Measurements from ENCODE around the gene KIAA0825. TPM values are rescaled to one million over a fixed set of nuclear protein-coding genes. Genes with fewer than 3 reads are reported as not detected.

KIAA0825 gene
- total RNA-seq, 5 donors from 2014 or later (not counting 1 experiment from before 2014, with no cell fraction given), result 1.4 to 4.0 (median 1.6) TPM

GRCh38 chr5:94461131-94461530, 157.3 kb downstream of the KIAA0825 start:
- H3K27ac ChIP-seq (ENCODE audit: low read length), result no peak overlapping the region
- no peak overlapping the region for H3K4me3 Mint-ChIP-seq
- H3K9me3 ChIP-seq, result no peaks in the 10 kb centered on the region
- no peaks in the 10 kb centered on the region for H3K4me1 Mint-ChIP-seq
- ChIA-PET POLR2A (interaction anchor here in 1 of 2 donors (0.6 kb wide), 1 partner anchor 518 kb away, joined by 3 read pairs; no protein-coding TSS in a partner anchor), CTCF (no interaction called here)
- peaks cover 3% of the 10 kb centered on the region for H3K36me3 Mint-ChIP-seq
- ATAC-seq (replicated peaks in 1 of 4), result no peak
- no peak overlapping the region for H3K4me3 ChIP-seq (ENCODE audit: control insufficient read depth in 1 of 2, extremely low read depth in 1 of 2, low read length in 1 of 2)
- WGBS (ENCODE audit: insufficient coverage), result no CpG with 5 or more reads among the region's 4 CpGs
- no peaks in the 10 kb centered on the region for H3K27me3 ChIP-seq (replicated peaks in 1 of 2; ENCODE audit: control insufficient read depth in 2 of 2, extremely low read depth in 1 of 2, insufficient read depth in 2 of 2, low read length in 1 of 2)
- H3K36me3 ChIP-seq (ENCODE audit: control insufficient read depth in 2 of 2, extremely low read depth in 1 of 2, insufficient read depth in 1 of 2, low read length in 1 of 2), result no peaks in the 10 kb centered on the region
- H3K4me1 ChIP-seq (ENCODE audit: control insufficient read depth in 1 of 2, extremely low read depth in 1 of 2, insufficient read depth in 2 of 2, low read length in 2 of 2), result no peaks in the 10 kb centered on the region
- no peaks in the 10 kb centered on the region for H3K9me3 Mint-ChIP-seq
- H3K27ac Mint-ChIP-seq, result no peak overlapping the region
- no peak for DNase-seq
- H3K27me3 Mint-ChIP-seq, result no peaks in the 10 kb centered on the region

GRCh38 chr5:94459915-94460314, 158.5 kb downstream of the KIAA0825 start:
- no peaks in the 10 kb centered on the region for H3K9me3 Mint-ChIP-seq
- ChIA-PET CTCF (no interaction called here), POLR2A (no interaction called here)
- ATAC-seq (replicated peaks in 1 of 4), result no peak
- H3K9me3 ChIP-seq, result no peaks in the 10 kb centered on the region
- H3K4me1 Mint-ChIP-seq, result no peaks in the 10 kb centered on the region
- H3K36me3 Mint-ChIP-seq, result no peaks in the 10 kb centered on the region
- no peaks in the 10 kb centered on the region for H3K36me3 ChIP-seq (ENCODE audit: control insufficient read depth in 2 of 2, extremely low read depth in 1 of 2, insufficient read depth in 1 of 2, low read length in 1 of 2)
- H3K4me1 ChIP-seq (ENCODE audit: control insufficient read depth in 1 of 2, extremely low read depth in 1 of 2, insufficient read depth in 2 of 2, low read length in 2 of 2), result no peaks in the 10 kb centered on the region
- DNase-seq, result no peak
- H3K4me3 Mint-ChIP-seq, result no peak overlapping the region
- H3K4me3 ChIP-seq (ENCODE audit: control insufficient read depth in 1 of 2, extremely low read depth in 1 of 2, low read length in 1 of 2), result no peak overlapping the region
- H3K27ac Mint-ChIP-seq, result no peak overlapping the region
- H3K27ac ChIP-seq (ENCODE audit: low read length), result no peak overlapping the region
- H3K27me3 Mint-ChIP-seq, result no peaks in the 10 kb centered on the region
- H3K27me3 ChIP-seq (replicated peaks in 1 of 2; ENCODE audit: control insufficient read depth in 2 of 2, extremely low read depth in 1 of 2, insufficient read depth in 2 of 2, low read length in 1 of 2), result no peaks in the 10 kb centered on the region

GRCh38 chr5:94457788-94458187, 160.6 kb downstream of the KIAA0825 start:
- CTCF ChIA-PET, result no interaction called here
- H3K27ac Mint-ChIP-seq, result no peak overlapping the region
- POLR2A ChIA-PET, result no interaction called here

GRCh38 chr5:94445726-94446125, 172.7 kb downstream of the KIAA0825 start:
- Mint-ChIP-seq H3K27ac (no peak overlapping the region), H3K4me1 (no peaks in the 10 kb centered on the region), H3K36me3 (peaks cover 5% of the 10 kb centered on the region), H3K9me3 (no peaks in the 10 kb centered on the region), H3K27me3 (no peaks in the 10 kb centered on the region), H3K4me3 (no peak overlapping the region)
- WGBS (ENCODE audit: insufficient coverage), result 100% methylated on average over 1 of the region's 2 CpGs
- no peak for ATAC-seq (replicated peaks in 1 of 4)
- Histone ChIP-seq H3K9me3 (no peaks in the 10 kb centered on the region), H3K36me3 (ENCODE audit: control insufficient read depth in 2 of 2, extremely low read depth in 1 of 2, insufficient read depth in 1 of 2, low read length in 1 of 2) (no peaks in the 10 kb centered on the region), H3K4me3 (ENCODE audit: control insufficient read depth in 1 of 2, extremely low read depth in 1 of 2, low read length in 1 of 2) (no peak overlapping the region), H3K27ac (ENCODE audit: low read length) (no peak overlapping the region), H3K27me3 (replicated peaks in 1 of 2; ENCODE audit: control insufficient read depth in 2 of 2, extremely low read depth in 1 of 2, insufficient read depth in 2 of 2, low read length in 1 of 2) (no peaks in the 10 kb centered on the region), H3K4me1 (ENCODE audit: control insufficient read depth in 1 of 2, extremely low read depth in 1 of 2, insufficient read depth in 2 of 2, low read length in 2 of 2) (no peaks in the 10 kb centered on the region)
- no peak for DNase-seq
- ChIA-PET POLR2A (no interaction called here), CTCF (no interaction called here)

More at GRCh38 chr5:94457788-94458187, 160.6 kb downstream of the KIAA0825 start:
- Histone ChIP-seq H3K9me3 (no peaks in the 10 kb centered on the region), H3K27ac (ENCODE audit: low read length) (no peak overlapping the region), H3K4me1 (ENCODE audit: control insufficient read depth in 1 of 2, extremely low read depth in 1 of 2, insufficient read depth in 2 of 2, low read length in 2 of 2) (no peaks in the 10 kb centered on the region), H3K4me3 (ENCODE audit: control insufficient read depth in 1 of 2, extremely low read depth in 1 of 2, low read length in 1 of 2) (no peak overlapping the region), H3K27me3 (replicated peaks in 1 of 2; ENCODE audit: control insufficient read depth in 2 of 2, extremely low read depth in 1 of 2, insufficient read depth in 2 of 2, low read length in 1 of 2) (no peaks in the 10 kb centered on the region), H3K36me3 (ENCODE audit: control insufficient read depth in 2 of 2, extremely low read depth in 1 of 2, insufficient read depth in 1 of 2, low read length in 1 of 2) (no peaks in the 10 kb centered on the region)
- H3K27me3 Mint-ChIP-seq, result no peaks in the 10 kb centered on the region
- H3K4me3 Mint-ChIP-seq, result no peak overlapping the region
- no peaks in the 10 kb centered on the region for H3K9me3 Mint-ChIP-seq
- DNase-seq (no peak), ATAC-seq (replicated peaks in 1 of 4) (no peak)
- no peaks in the 10 kb centered on the region for H3K4me1 Mint-ChIP-seq
- WGBS (ENCODE audit: insufficient coverage), result 100% methylated on average over 2 of the region's 4 CpGs
- H3K36me3 Mint-ChIP-seq, result no peaks in the 10 kb centered on the region

- ChIA-PET CTCF (no interaction called here), POLR2A (no interaction called here)
- Mint-ChIP-seq H3K27ac (no peak overlapping the region), H3K36me3 (peaks cover 16% of the 10 kb centered on the region), H3K27me3 (no peaks in the 10 kb centered on the region), H3K4me1 (no peaks in the 10 kb centered on the region), H3K4me3 (no peak overlapping the region), H3K9me3 (no peaks in the 10 kb centered on the region)
- Histone ChIP-seq H3K27me3 (replicated peaks in 1 of 2; ENCODE audit: control insufficient read depth in 2 of 2, extremely low read depth in 1 of 2, insufficient read depth in 2 of 2, low read length in 1 of 2) (no peaks in the 10 kb centered on the region), H3K27ac (ENCODE audit: low read length) (no peak overlapping the region), H3K4me1 (ENCODE audit: control insufficient read depth in 1 of 2, extremely low read depth in 1 of 2, insufficient read depth in 2 of 2, low read length in 2 of 2) (no peaks in the 10 kb centered on the region), H3K36me3 (ENCODE audit: control insufficient read depth in 2 of 2, extremely low read depth in 1 of 2, insufficient read depth in 1 of 2, low read length in 1 of 2) (no peaks in the 10 kb centered on the region), H3K9me3 (no peaks in the 10 kb centered on the region), H3K4me3 (ENCODE audit: control insufficient read depth in 1 of 2, extremely low read depth in 1 of 2, low read length in 1 of 2) (no peak overlapping the region)
- DNase-seq (no peak), ATAC-seq (replicated peaks in 1 of 4) (no peak)
- WGBS (ENCODE audit: insufficient coverage), result no CpG with 5 or more reads among the region's 2 CpGs
Observed at GRCh38 chr5:94442991-94443390, 175.4 kb downstream of the KIAA0825 start.

GRCh38 chr5:94442076-94442475, 176.3 kb downstream of the KIAA0825 start:
- H3K27ac Mint-ChIP-seq, result no peak overlapping the region
- no peak overlapping the region for H3K4me3 Mint-ChIP-seq
- H3K27me3 Mint-ChIP-seq, result no peaks in the 10 kb centered on the region
- H3K9me3 Mint-ChIP-seq, result no peaks in the 10 kb centered on the region
- 80% methylated on average over 1 of the region's 1 CpG for WGBS (ENCODE audit: insufficient coverage)
- DNase-seq (no peak), ATAC-seq (replicated peaks in 1 of 4) (no peak)
- no peak overlapping the region for H3K27ac ChIP-seq (ENCODE audit: low read length)
- ChIA-PET CTCF (no interaction called here), POLR2A (no interaction called here)
- H3K36me3 ChIP-seq (ENCODE audit: control insufficient read depth in 2 of 2, extremely low read depth in 1 of 2, insufficient read depth in 1 of 2, low read length in 1 of 2), result no peaks in the 10 kb centered on the region
- H3K27me3 ChIP-seq (replicated peaks in 1 of 2; ENCODE audit: control insufficient read depth in 2 of 2, extremely low read depth in 1 of 2, insufficient read depth in 2 of 2, low read length in 1 of 2), result no peaks in the 10 kb centered on the region
- no peaks in the 10 kb centered on the region for H3K4me1 ChIP-seq (ENCODE audit: control insufficient read depth in 1 of 2, extremely low read depth in 1 of 2, insufficient read depth in 2 of 2, low read length in 2 of 2)
- peaks cover 20% of the 10 kb centered on the region for H3K36me3 Mint-ChIP-seq
- no peaks in the 10 kb centered on the region for H3K9me3 ChIP-seq
- no peaks in the 10 kb centered on the region for H3K4me1 Mint-ChIP-seq
- H3K4me3 ChIP-seq (ENCODE audit: control insufficient read depth in 1 of 2, extremely low read depth in 1 of 2, low read length in 1 of 2), result no peak overlapping the region

- Mint-ChIP-seq H3K36me3 (peaks cover 23% of the 10 kb centered on the region), H3K27ac (no peak overlapping the region), H3K4me3 (no peak overlapping the region), H3K27me3 (no peaks in the 10 kb centered on the region), H3K9me3 (no peaks in the 10 kb centered on the region), H3K4me1 (no peaks in the 10 kb centered on the region)
- ChIA-PET POLR2A (no interaction called here), CTCF (no interaction called here)
- DNase-seq, result no peak
- Histone ChIP-seq H3K27me3 (replicated peaks in 1 of 2; ENCODE audit: control insufficient read depth in 2 of 2, extremely low read depth in 1 of 2, insufficient read depth in 2 of 2, low read length in 1 of 2) (no peaks in the 10 kb centered on the region), H3K36me3 (ENCODE audit: control insufficient read depth in 2 of 2, extremely low read depth in 1 of 2, insufficient read depth in 1 of 2, low read length in 1 of 2) (no peaks in the 10 kb centered on the region), H3K27ac (ENCODE audit: low read length) (no peak overlapping the region), H3K9me3 (no peaks in the 10 kb centered on the region), H3K4me3 (ENCODE audit: control insufficient read depth in 1 of 2, extremely low read depth in 1 of 2, low read length in 1 of 2) (no peak overlapping the region), H3K4me1 (ENCODE audit: control insufficient read depth in 1 of 2, extremely low read depth in 1 of 2, insufficient read depth in 2 of 2, low read length in 2 of 2) (no peaks in the 10 kb centered on the region)
- WGBS (ENCODE audit: insufficient coverage), result no CpG with 5 or more reads among the region's 3 CpGs
- ATAC-seq (replicated peaks in 1 of 4), result no peak
Observed at GRCh38 chr5:94440015-94440414, 178.4 kb downstream of the KIAA0825 start.
